Heart right ventricle (tissue), 16 donors: ENCODE results near the gene METTL13. TPM values are rescaled to one million over a fixed set of nuclear protein-coding genes. Genes with fewer than 3 reads are reported as not detected.
A peak's percentile ranks its signal among the peaks of the same experiment; 100 is the strongest.

ENCODE experiments used
- ATAC-seq, 8 donors: fragments of 200-7000 bp; cut with Tn5 transposase; one replicate each; pipeline ENCODE4 v1.9.1; 2020; ENCODE audit warnings: mild to moderate bottlenecking in 8 of 8, moderate library complexity in 8 of 8, moderate number of reproducible peaks in 1 of 8
- DNase-seq, 2 donors: peaks; one replicate each; pipeline ENCODE4 v3.0.0-alpha.2; 2020
- H3K27ac ChIP-seq, 10 donors: fragments of 200-600 bp; sonication (generic) in 2 of 10; one replicate each; pipeline versions ENCODE4 v1.5.0 to v1.8.0; 2020 to 2022; ENCODE audit warnings: mild to moderate bottlenecking in 3 of 10
- H3K27me3 ChIP-seq, 7 donors: fragments of 200-600 bp; one replicate each; pipeline ENCODE4 v1.8.0; 2021 to 2022; ENCODE audit warnings: mild to moderate bottlenecking in 2 of 7
- H3K36me3 ChIP-seq, 9 donors: fragments of 200-600 bp; sonication (generic) in 1 of 9; one replicate each; pipeline versions ENCODE4 v1.5.0 to v1.8.0; 2020 to 2022; ENCODE audit warnings: mild to moderate bottlenecking in 2 of 9
- H3K4me1 ChIP-seq, 9 donors: fragments of 200-600 bp; sonication (generic) in 1 of 9; one replicate each; pipeline versions ENCODE4 v1.5.0 to v1.8.0; 2020 to 2022; ENCODE audit warnings: mild to moderate bottlenecking in 4 of 9
- H3K4me3 ChIP-seq, 10 donors: fragments of 200-600 bp; sonication (generic) in 2 of 10; one replicate each; pipeline versions ENCODE4 v1.5.0 to v1.8.0; 2020 to 2022; ENCODE audit warnings: mild to moderate bottlenecking in 7 of 10, moderate library complexity in 2 of 10
- H3K9me3 ChIP-seq, 11 donors: fragments of 200-600 bp in 10 of 11; sonication (generic) in 2 of 11; one replicate each; pipeline versions ENCODE4 v1.5.0 to v1.8.0; 2013 to 2022; ENCODE audit warnings: mild to moderate bottlenecking in 2 of 11, control low read depth in 1 of 11, moderate library complexity in 1 of 11
- WGBS, 2 donors: extraction: QIAGEN DNeasy Blood & Tissue Kit; methylation state at CpG; one replicate each; pipeline ENCODE4 v1.1.7; 2013; ENCODE audit warnings: inconsistent platforms in 1 of 2; 5-methylcytosine and 5-hydroxymethylcytosine counted together
- intact Hi-C, 10 donors: fragments of 100-400 bp; cut with DNase I; formaldehyde crosslinking; loops; one replicate each; pipeline versions ENCODE4 v1.11.1 to v1.14.2; 2022
- polyA plus RNA-seq, 2 donors: library from polyadenylated mRNA; stranded (reverse); fragments of 200-250 nt; gene quantifications; one replicate each; pipeline ENCODE4 v1.2.3, GENCODE V29; 2013
- total RNA-seq, 10 donors: library from RNA; stranded (reverse); fragmentation: NEBNext Ultra II Directional in 3 of 10; extraction: Animal tissue kit (Norgen Biotek cat#: 25700) in 3 of 10; gene quantifications; one replicate each; pipeline versions ENCODE4 v1.2.1 to v1.2.4, GENCODE V29; 2021 to 2023
- TF ChIP-seq, protein P1 (sequence below), 9 donors: fragments of 200-600 bp; sonication (generic) in 2 of 9; IDR thresholded peaks; one replicate each; pipeline versions ENCODE4 v1.5.0 to v1.8.0; 2021 to 2022; ENCODE audit warnings: antibody characterized with exemption in 9 of 9, mild to moderate bottlenecking in 5 of 9, moderate library complexity in 1 of 9
- donor health status: Arrhythmogenic right ventricular cardiomyopathy.
- donor health status: ischemic (EF 13 %, LVEDD 7.1; RV severe dilation, severe dysfunction).
- donor health status: healthy with polysubstance abuse.
- donor health status: DM: no; HTN: yes; CAD: no.
- donor health status: DM: no; HTN: no; CAD: no.
- donor health status: ischemic (EF 25% LVEDD 6.9; RV normal size, moderate dysfunction).
- donor health status: ischemic (EF 25% LVEDD 5.7; RV mildly dilated, moderate dysfunction).
- donor health status: healthy.
- donor health status: DM: yes; HTN: yes; CAD: no.
- donor health status: Ischemic cardiomyopathy.
- donor health status: ischemic (EF 35%, LVEDD 5.7; RV mildly dilated, moderate dysfunction).
- donor health status: nonischemic (EF 11% LVEDD 7.7; RV severe dilation, severe dysfunction).
- donor health status: DM: yes; HTN: yes; CAD: no.
- donor health status: PGD.
- donor health status: ischemic (EF 29% LVEDD 5.4; RV normal size, mild dysfunction).
- donor health status: nonischemic (EF 23%, LVEDD 6.1; RV moderate dilation, normal function).

The METTL13 gene
- total and polyA plus RNA-seq, 12 donors: 3.2 to 20.2 (median 16.5) TPM

DNA sequence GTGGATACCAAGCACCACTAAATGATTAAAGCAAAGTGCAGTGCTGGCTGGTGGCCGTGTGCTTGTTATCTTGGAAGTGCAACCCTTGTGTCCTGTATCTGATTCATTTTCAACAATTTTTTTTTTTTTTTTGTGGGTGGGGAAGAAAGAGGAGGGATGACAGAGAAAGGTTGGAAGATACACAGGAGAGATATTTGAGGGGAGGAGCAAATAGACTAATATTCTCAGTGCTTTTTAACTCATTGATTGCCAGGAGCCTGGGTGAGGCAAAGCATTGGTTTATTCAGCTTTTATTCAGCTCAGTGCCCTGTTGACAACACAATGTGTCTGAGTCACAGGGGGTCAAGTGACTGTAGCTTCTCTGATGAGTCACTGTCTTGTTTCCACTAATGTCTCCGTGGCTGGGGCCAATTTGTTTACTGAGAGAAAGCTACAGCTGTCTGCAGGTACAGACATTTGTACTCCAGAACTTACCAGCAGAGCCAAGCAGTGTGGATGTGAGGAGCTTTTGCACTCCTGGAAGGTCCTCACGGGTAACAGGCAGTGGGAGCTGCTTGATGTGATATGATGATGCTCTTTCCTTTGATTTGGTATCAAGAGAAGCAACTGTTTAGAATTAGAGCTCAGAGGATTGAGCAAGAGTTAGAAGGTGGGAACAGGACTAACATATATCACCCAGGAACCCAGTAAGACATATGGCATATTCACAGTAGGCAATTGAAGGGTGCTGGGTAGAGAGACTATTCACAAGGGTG lies 36.2 kb downstream of the METTL13 start:
- ATAC-seq: peak in 1 of 8 donors; percentile 37
- Histone ChIP-seq H3K27me3 (no peaks in the 10 kb centered on the region), H3K4me3 (no peak overlapping the region), H3K27ac (no peak overlapping the region), H3K4me1 (peaks cover 0 to 10% (median 0%) of the 10 kb centered on the region in 9 donors), H3K36me3 (no peaks in the 10 kb centered on the region), H3K9me3 (no peaks in the 10 kb centered on the region)
- intact Hi-C loops: no loop called here
- WGBS, 2 donors: 20 to 37% methylated on average over 3 of the region's 3 CpGs
- TF ChIP-seq, protein P1, sequence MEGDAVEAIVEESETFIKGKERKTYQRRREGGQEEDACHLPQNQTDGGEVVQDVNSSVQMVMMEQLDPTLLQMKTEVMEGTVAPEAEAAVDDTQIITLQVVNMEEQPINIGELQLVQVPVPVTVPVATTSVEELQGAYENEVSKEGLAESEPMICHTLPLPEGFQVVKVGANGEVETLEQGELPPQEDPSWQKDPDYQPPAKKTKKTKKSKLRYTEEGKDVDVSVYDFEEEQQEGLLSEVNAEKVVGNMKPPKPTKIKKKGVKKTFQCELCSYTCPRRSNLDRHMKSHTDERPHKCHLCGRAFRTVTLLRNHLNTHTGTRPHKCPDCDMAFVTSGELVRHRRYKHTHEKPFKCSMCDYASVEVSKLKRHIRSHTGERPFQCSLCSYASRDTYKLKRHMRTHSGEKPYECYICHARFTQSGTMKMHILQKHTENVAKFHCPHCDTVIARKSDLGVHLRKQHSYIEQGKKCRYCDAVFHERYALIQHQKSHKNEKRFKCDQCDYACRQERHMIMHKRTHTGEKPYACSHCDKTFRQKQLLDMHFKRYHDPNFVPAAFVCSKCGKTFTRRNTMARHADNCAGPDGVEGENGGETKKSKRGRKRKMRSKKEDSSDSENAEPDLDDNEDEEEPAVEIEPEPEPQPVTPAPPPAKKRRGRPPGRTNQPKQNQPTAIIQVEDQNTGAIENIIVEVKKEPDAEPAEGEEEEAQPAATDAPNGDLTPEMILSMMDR (IDR thresholded peaks at IDR 0.05): no peak
- DNase-seq: no peak

DNA sequence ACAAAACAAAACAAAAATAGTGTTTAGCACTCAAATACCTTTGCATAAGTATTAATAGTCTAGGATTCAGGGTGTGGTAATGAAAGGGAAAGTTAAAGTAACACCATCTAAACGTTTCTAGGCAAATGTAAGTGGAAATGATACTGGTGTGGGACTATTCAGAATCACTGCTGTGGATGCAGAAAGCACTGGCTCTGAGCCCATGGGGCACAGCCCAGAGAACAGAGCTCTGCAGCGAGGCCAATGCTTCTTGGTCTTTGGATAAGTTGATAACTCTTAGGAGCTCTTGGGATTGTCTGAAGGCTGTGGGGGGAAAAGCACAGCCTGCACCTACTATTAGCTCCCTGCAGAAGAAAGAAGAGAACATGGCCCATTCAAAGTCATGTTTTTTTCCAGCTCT lies 38.5 kb downstream of the METTL13 start:
- DNase-seq: no peak
- H3K27me3 ChIP-seq: no peaks in the 10 kb centered on the region
- 49 to 63% methylated on average over 2 of the region's 2 CpGs for WGBS, 2 donors
- H3K27ac ChIP-seq: no peak overlapping the region
- no peaks in the 10 kb centered on the region for H3K9me3 ChIP-seq
- H3K4me1 ChIP-seq: peaks cover 0 to 10% (median 0%) of the 10 kb centered on the region in 9 donors
- H3K4me3 ChIP-seq: no peak overlapping the region
- no peak for ATAC-seq
- intact Hi-C loops: no loop called here
- H3K36me3 ChIP-seq: no peaks in the 10 kb centered on the region
- TF ChIP-seq, protein P1 (IDR thresholded peaks at IDR 0.05): no peak

DNA sequence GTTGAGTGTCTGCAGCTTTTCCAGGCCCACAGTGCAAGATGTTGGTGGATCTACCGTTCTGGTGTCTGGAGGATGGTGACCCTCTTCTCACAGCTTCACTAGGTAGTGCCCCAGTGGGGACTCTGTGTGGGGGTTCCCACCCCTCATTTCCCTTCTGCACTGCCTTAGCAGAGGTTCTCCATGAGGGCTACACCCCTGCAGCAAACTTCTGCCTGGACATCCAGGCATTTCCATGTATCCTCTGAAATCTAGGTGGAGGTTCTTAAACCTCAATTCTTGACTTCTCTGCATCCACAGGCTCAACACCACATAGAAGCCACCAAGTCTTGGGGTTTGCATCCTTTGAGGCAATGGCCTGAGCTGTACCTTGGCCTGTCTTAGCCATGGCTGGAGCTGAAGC lies 45.5 kb downstream of the METTL13 start:
- TF ChIP-seq, protein P1 (IDR thresholded peaks at IDR 0.05): no peak
- Histone ChIP-seq H3K27me3 (no peaks in the 10 kb centered on the region), H3K27ac (no peak overlapping the region), H3K4me1 (no peaks in the 10 kb centered on the region), H3K36me3 (no peaks in the 10 kb centered on the region), H3K9me3 (peaks cover 0 to 24% (median 8%) of the 10 kb centered on the region in 11 donors), H3K4me3 (no peak overlapping the region)
- ATAC-seq (no peak), DNase-seq (no peak)
- WGBS, 2 donors: 50 to 100% methylated on average over 1 of the region's 1 CpG
- intact Hi-C loops: no loop called here

DNA sequence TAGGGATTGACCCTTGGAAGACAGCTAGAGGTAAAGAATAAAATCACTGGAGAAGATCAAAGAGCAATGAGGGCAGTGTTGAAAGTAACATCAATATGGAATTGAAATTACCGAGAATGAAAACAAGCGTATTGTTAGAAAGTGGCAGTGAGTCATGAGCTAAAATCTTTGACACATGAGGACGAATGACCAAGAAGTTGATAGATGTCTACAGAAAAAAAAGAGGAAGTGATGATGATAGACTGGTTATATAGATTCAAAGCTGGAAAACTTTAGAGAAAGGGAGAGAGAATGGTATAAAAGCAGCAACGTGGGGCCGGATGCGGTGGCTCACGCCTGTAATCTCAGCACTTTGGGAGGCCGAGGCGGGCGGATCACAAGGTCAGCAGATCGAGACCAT lies 47.3 kb downstream of the METTL13 start:
- DNase-seq (no peak), ATAC-seq (no peak)
- no peak overlapping the region for H3K27ac ChIP-seq
- no peaks in the 10 kb centered on the region for H3K27me3 ChIP-seq
- no peaks in the 10 kb centered on the region for H3K4me1 ChIP-seq
- 89 to 92% methylated on average over 11 of the region's 11 CpGs for WGBS, 2 donors
- H3K4me3 ChIP-seq: no peak overlapping the region
- peaks cover 0 to 24% (median 8%) of the 10 kb centered on the region in 11 donors for H3K9me3 ChIP-seq
- TF ChIP-seq, protein P1 (IDR thresholded peaks at IDR 0.05): no peak
- no peaks in the 10 kb centered on the region for H3K36me3 ChIP-seq
- intact Hi-C loops: no loop called here
